Panc1 (cell line): Measurements from ENCODE around the gene RARG. TPM values are rescaled to one million over a fixed set of nuclear protein-coding genes. Genes with fewer than 3 reads are reported as not detected.

Experiments used
- ATAC-seq: fragments of 200-7000 bp; cut with Tn5 transposase; 2 replicates; pipeline ENCODE4 v1.9.1; 2020; ENCODE audit warnings: mild to moderate bottlenecking, moderate library complexity
- BruUV-seq: library from RNA; stranded (reverse); fragments of 400-500 nt; replicated peaks from 2 replicates; lab custom pipeline; 2021; lab: Mats Ljungman, UMichigan
- CTCF ChIA-PET: fragments of 300-600 bp; sonication (Branson Sonifier 250); formaldehyde crosslinking; loops from one replicate; lab custom pipeline; 2022; ENCODE audit warnings: antibody characterized with exemption; lab: Charles Lee
- POLR2A ChIA-PET: fragments of 300-600 bp; sonication (Branson Sonifier 250); formaldehyde crosslinking; loops from one replicate; lab custom pipeline; 2022; ENCODE audit warnings: antibody characterized with exemption; lab: Charles Lee
- DNase-seq: peaks from one replicate; pipeline ENCODE4 v3.0.0-alpha.2; 2010; ENCODE audit warnings: low read depth, low spot score
- H3K27ac ChIP-seq: 2 replicates; pipeline ENCODE4 v1.5.1; 2011; ENCODE audit warnings: mild to moderate bottlenecking, low read length, inconsistent platforms
- H3K27me3 ChIP-seq: fragments of 200-500 bp; sonication (Bioruptor generic); 2 replicates; pipeline ENCODE4 v1.6.0; 2014; ENCODE audit warnings: low read length, inconsistent platforms; ENCODE audit not compliant: control insufficient read depth, insufficient read depth
- H3K36me3 ChIP-seq: fragments of 200-500 bp; sonication (Bioruptor generic); 2 replicates; pipeline ENCODE4 v1.5.1; 2014; ENCODE audit warnings: inconsistent platforms, mild to moderate bottlenecking, low read length, moderate library complexity; ENCODE audit not compliant: control insufficient read depth, insufficient read depth
- H3K4me1 ChIP-seq: 2 replicates; pipeline ENCODE4 v1.5.1; 2011; ENCODE audit warnings: inconsistent platforms, mild to moderate bottlenecking, low read length, moderate library complexity; ENCODE audit not compliant: control insufficient read depth, insufficient read depth
- H3K4me3 ChIP-seq, 2 experiments: 2 replicates each; pipeline ENCODE4 v1.5.1; 2011 to 2012; ENCODE audit warnings: low read depth in 2 of 2, low read length in 2 of 2, mild to moderate bottlenecking in 2 of 2, inconsistent platforms in 1 of 2, moderate library complexity in 1 of 2
- H3K9me3 ChIP-seq: fragments of 200-500 bp; sonication (Bioruptor generic); 2 replicates; pipeline ENCODE4 v1.5.1; 2014; ENCODE audit warnings: low read depth, mild to moderate bottlenecking, inconsistent platforms, low read length, moderate library complexity; ENCODE audit not compliant: control insufficient read depth, insufficient read depth
- POLR2AphosphoS5 ChIP-seq: IDR thresholded peaks from 2 replicates; pipeline ENCODE4 v1.6.1; 2012; ENCODE audit warnings: mild to moderate bottlenecking, low read depth, low read length, moderate library complexity
- SIN3A ChIP-seq: IDR thresholded peaks from 2 replicates; pipeline ENCODE4 v1.6.1; 2012; ENCODE audit warnings: low read depth, mild to moderate bottlenecking, low read length, moderate library complexity, borderline replicate concordance; ENCODE audit not compliant: insufficient read depth
- TCF7L2 ChIP-seq: IDR thresholded peaks from 2 replicates; pipeline ENCODE4 v1.6.1; 2011; ENCODE audit warnings: mild to moderate bottlenecking, low read depth, low read length, inconsistent platforms
- in situ Hi-C: cut with HindIII; loops from 2 replicates; pipeline ENCODE4 v1.10.0; 2016; ENCODE audit warnings: low sequenced_read_pairs, low pct_unique_long_range_greater_than_20kb
- intact Hi-C: fragments of 100-400 bp; cut with micrococcal nuclease; formaldehyde crosslinking; loops from one replicate; pipeline ENCODE4 v1.10.0; 2022; ENCODE audit not compliant: unreplicated experiment
- total RNA-seq: library from RNA; stranded (reverse); gene quantifications from one replicate; pipeline ENCODE4 v1.2.1, GENCODE V29; 2021; ENCODE audit not compliant: unreplicated experiment
- TF ChIP-seq, protein P1 (sequence below): fragments of 450-650 bp; IDR thresholded peaks from 2 replicates; pipeline ENCODE4 v1.5.1; 2017; ENCODE audit warnings: mild to moderate bottlenecking
- TF ChIP-seq, protein P2 (sequence below), 2 experiments: IDR thresholded peaks; 2 replicates each; pipeline ENCODE4 v1.6.1; 2011 to 2012; ENCODE audit warnings: low read depth in 2 of 2, control low read depth in 1 of 2, low read length in 1 of 2, mild to moderate bottlenecking in 1 of 2, moderate library complexity in 1 of 2; ENCODE audit not compliant: insufficient read depth in 1 of 2

The RARG gene
- total RNA-seq, 1 experiment from 2014 or later, result 41.2 TPM

DNA sequence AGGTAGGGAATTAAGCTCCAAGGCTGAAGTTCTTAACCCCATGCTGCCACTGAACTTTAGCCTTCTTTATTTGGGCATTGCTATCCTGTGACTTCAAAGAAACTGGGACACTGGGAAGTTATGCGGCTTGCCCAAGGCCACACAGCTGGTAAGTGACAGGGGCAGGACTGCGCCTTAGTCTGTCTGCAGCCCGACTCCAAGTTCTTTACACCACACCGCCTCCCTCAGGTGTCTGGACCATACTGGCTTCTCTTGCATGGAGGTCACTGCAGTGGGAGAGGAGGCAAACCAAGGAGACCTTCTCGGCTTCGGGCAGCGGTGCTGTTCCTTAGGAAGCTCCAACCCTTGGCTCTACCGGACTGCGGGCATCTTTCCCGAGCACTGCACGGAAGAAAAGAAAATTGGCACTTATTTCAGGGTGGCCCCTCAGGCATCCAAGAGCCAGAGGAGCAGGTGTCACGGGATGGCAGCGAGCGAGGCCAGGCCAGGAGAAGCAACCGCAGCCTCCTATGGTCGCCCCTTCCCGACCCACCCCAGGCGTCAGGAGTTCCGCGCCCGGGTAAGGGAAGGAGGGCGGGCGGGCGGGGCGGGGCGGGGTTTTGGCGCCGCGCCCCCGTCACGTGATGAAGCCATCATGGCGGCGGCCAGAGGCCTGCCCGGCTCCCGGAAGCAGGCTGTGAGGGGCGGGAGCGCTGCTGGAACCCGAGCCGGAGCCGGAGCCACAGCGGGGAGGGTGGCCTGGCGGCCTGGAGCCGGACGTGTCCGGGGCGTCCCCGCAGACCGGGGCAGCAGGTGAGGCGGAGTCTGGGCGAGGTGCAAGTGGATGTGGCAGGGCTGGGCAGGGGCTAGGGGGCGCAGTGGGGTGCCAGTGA, 19.7 kb upstream of the RARG start:
- no peaks in the 10 kb centered on the region for H3K27me3 ChIP-seq
- no peaks in the 10 kb centered on the region; the same call in 1 of the 2 replicates for H3K36me3 ChIP-seq
- DNase-seq, result peak; percentile 63
- H3K9me3 ChIP-seq, result no peaks in the 10 kb centered on the region
- CTCF ChIA-PET, result interaction anchor here (0.6 to 1.4 kb wide), 9 partner anchors 11 to 186 kb away, joined by 3 to 8 read pairs (median 4); partner anchors contain the start of gene ESPL1
- peak overlapping the region; percentile 74 to 86 for H3K4me3 ChIP-seq
- intact Hi-C loops, result loop anchor here (5.0 kb wide), 1 partner anchor 34 kb away; no protein-coding TSS in a partner anchor
- H3K27ac ChIP-seq, result peak overlapping the region; percentile 90
- in situ Hi-C loops, result no loop called here
- peak; percentile 92 for ATAC-seq
- POLR2A ChIA-PET, result interaction anchor here (0.5 kb wide), 1 partner anchor 274 kb away, joined by 6 read pairs; no protein-coding TSS in a partner anchor
- TF ChIP-seq, protein P1, sequence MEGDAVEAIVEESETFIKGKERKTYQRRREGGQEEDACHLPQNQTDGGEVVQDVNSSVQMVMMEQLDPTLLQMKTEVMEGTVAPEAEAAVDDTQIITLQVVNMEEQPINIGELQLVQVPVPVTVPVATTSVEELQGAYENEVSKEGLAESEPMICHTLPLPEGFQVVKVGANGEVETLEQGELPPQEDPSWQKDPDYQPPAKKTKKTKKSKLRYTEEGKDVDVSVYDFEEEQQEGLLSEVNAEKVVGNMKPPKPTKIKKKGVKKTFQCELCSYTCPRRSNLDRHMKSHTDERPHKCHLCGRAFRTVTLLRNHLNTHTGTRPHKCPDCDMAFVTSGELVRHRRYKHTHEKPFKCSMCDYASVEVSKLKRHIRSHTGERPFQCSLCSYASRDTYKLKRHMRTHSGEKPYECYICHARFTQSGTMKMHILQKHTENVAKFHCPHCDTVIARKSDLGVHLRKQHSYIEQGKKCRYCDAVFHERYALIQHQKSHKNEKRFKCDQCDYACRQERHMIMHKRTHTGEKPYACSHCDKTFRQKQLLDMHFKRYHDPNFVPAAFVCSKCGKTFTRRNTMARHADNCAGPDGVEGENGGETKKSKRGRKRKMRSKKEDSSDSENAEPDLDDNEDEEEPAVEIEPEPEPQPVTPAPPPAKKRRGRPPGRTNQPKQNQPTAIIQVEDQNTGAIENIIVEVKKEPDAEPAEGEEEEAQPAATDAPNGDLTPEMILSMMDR, result peak; percentile 75; the same call in 1 of the 2 replicates
- TF ChIP-seq TCF7L2 (peak; percentile 77), SIN3A (peak; percentile 82; the same call in 1 of the 2 replicates), POLR2AphosphoS5 (0 out of 2 replicates have a peak, but pooled peaks have one; percentile 38)
- TF ChIP-seq, protein P2, sequence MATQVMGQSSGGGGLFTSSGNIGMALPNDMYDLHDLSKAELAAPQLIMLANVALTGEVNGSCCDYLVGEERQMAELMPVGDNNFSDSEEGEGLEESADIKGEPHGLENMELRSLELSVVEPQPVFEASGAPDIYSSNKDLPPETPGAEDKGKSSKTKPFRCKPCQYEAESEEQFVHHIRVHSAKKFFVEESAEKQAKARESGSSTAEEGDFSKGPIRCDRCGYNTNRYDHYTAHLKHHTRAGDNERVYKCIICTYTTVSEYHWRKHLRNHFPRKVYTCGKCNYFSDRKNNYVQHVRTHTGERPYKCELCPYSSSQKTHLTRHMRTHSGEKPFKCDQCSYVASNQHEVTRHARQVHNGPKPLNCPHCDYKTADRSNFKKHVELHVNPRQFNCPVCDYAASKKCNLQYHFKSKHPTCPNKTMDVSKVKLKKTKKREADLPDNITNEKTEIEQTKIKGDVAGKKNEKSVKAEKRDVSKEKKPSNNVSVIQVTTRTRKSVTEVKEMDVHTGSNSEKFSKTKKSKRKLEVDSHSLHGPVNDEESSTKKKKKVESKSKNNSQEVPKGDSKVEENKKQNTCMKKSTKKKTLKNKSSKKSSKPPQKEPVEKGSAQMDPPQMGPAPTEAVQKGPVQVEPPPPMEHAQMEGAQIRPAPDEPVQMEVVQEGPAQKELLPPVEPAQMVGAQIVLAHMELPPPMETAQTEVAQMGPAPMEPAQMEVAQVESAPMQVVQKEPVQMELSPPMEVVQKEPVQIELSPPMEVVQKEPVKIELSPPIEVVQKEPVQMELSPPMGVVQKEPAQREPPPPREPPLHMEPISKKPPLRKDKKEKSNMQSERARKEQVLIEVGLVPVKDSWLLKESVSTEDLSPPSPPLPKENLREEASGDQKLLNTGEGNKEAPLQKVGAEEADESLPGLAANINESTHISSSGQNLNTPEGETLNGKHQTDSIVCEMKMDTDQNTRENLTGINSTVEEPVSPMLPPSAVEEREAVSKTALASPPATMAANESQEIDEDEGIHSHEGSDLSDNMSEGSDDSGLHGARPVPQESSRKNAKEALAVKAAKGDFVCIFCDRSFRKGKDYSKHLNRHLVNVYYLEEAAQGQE (IDR thresholded peaks at IDR 0.05; ENCODE audit: insufficient read depth in 1 of 2, low read depth in 2 of 2, low read length in 1 of 2), result no peak
- BruUV-seq, result no TSS peak
- H3K4me1 ChIP-seq, result peaks cover 11% of the 10 kb centered on the region

DNA sequence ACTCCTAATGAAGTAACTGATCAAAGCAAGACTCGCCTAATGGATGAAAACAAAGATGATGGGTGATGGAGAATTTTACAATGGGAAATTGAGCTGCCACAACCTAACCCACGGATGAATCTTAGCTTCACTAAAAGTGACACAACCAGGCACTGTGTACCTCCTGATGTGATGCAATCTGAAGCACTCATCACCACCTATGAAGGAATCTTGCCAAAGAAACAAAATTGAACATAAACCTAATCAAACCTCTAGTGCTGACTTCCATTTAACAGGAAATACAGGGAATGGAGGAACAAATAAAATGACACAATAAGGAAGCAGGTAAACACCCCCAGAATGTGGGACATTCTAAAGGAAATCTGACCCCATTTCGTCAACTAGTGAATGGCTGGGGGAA, 13.3 kb upstream of the RARG start:
- H3K27me3 ChIP-seq, result no peaks in the 10 kb centered on the region
- no peaks in the 10 kb centered on the region for H3K9me3 ChIP-seq
- CTCF ChIA-PET, result no interaction called here
- intact Hi-C loops, result no loop called here
- in situ Hi-C loops, result no loop called here
- POLR2A ChIA-PET, result interaction anchor here (0.5 kb wide), 1 partner anchor 22 kb away, joined by 5 read pairs; no protein-coding TSS in a partner anchor
- no TSS peak for BruUV-seq
- no peak overlapping the region for H3K27ac ChIP-seq
- TF ChIP-seq, protein P2 (IDR thresholded peaks at IDR 0.05; ENCODE audit: insufficient read depth in 1 of 2, low read depth in 2 of 2, low read length in 1 of 2), result no peak
- TF ChIP-seq, protein P1, result no peak
- TF ChIP-seq SIN3A (no peak), POLR2AphosphoS5 (no peak), TCF7L2 (no peak)
- H3K4me1 ChIP-seq, result no peaks in the 10 kb centered on the region; the same call in 1 of the 2 replicates
- DNase-seq, result no peak
- H3K4me3 ChIP-seq, result no peak overlapping the region
- no peaks in the 10 kb centered on the region for H3K36me3 ChIP-seq
- no peak for ATAC-seq
